Stimulated activated naive CD8-positive, alpha-beta T cell treated with anti-CD3 and anti-CD28 coated beads, Interleukin-15, amount 100 ng/mL, for 72 hours (primary cell): ENCODE results near the gene COL23A1.
"Not testable (repeated sequence)": the region's sequence is repeated elsewhere in the genome, so short reads cannot be mapped to it uniquely, and the experiment has no call there.

ENCODE experiments used
- ATAC-seq: fragments of 150-1000 bp; cut with Tn5 transposase; 2 replicates; pipeline ENCODE4 v1.10.0; 2021; ENCODE audit warnings: mild to moderate bottlenecking, moderate library complexity
- DNase-seq, 2 donors: peaks; one replicate each; pipeline ENCODE4 v3.0.0; 2021 to 2022
- H3K27ac Mint-ChIP-seq, 2 donors: one replicate each; pipeline ENCODE4 v1.8.0; 2022; ENCODE audit warnings: mild to moderate bottlenecking in 2 of 2, mixed read lengths in 2 of 2, moderate library complexity in 2 of 2
- H3K27me3 Mint-ChIP-seq: one replicate; pipeline ENCODE4 v1.8.0; 2022; ENCODE audit warnings: mixed read lengths
- H3K4me1 Mint-ChIP-seq: one replicate; pipeline ENCODE4 v1.8.0; 2022; ENCODE audit warnings: mild to moderate bottlenecking, mixed read lengths
- H3K4me3 Mint-ChIP-seq, 2 donors: one replicate each; pipeline ENCODE4 v1.8.0; 2022; ENCODE audit warnings: mild to moderate bottlenecking in 2 of 2, mixed read lengths in 2 of 2, moderate library complexity in 1 of 2
- H3K9me3 Mint-ChIP-seq, 2 donors: one replicate each; pipeline ENCODE4 v1.8.0; 2022; ENCODE audit warnings: mixed read lengths in 2 of 2

Gene COL23A1

DNA sequence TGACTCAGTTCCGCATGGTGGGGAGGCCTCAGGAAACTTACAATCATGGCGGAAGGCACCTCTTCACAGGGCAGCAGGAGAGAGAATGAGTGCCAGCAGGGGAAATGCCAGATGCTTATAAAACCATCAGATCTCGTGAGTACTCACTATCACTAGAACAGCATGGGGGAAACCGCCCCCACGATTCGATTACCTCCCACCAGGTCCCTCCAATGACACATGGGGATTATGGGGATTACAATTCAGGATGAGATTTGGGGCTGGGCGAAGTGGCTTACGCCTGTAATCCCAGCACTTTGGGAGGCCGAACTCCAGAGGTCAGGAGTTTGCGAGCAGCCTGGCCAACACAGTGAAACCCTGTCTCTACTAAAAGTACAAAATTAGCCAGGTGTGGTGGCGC, 392.0 kb downstream of the COL23A1 start:
- not testable (repeated sequence) for ATAC-seq, H3K27ac Mint-ChIP-seq, DNase-seq, H3K4me3 Mint-ChIP-seq, H3K9me3 Mint-ChIP-seq
- peaks cover 22% of the 10 kb centered on the region for H3K27me3 Mint-ChIP-seq
- peaks cover 28% of the 10 kb centered on the region for H3K4me1 Mint-ChIP-seq

- Mint-ChIP-seq H3K9me3 (no peaks in the 10 kb centered on the region), H3K4me3 (no peak overlapping the region), H3K27me3 (peaks cover 29% of the 10 kb centered on the region), H3K4me1 (peaks cover 21% of the 10 kb centered on the region), H3K27ac (no peak overlapping the region)
- ATAC-seq = no peak
- no peak for DNase-seq
Measured at GRCh38 chr5:178196986-178197385, 393.2 kb downstream of the COL23A1 start.

DNA sequence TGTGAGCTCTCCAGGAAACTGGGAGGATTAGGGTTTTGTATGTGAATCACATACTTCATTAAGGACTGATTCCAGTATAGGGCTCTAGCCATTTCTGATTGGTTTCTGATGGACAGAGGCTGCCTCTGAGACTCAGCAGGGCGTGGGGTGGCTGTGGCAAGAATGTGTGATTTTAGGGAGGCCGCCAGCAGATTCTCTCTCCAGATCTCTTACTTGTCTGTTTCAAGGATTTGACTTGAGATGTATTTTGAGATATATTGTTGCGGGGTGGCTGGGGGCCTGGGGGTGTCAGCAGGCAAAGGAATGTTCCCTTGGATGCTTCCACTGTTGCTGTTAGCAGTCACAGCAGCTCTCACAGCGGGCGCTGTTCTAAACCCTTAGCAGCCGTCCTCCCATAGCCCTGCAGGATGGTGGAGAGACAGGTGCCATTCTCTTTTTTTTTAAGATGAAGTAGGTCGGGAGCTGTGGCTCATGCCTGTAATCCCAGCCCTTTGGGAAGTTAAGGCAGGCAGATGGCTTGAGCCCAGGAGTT, 393.8 kb downstream of the COL23A1 start:
- Mint-ChIP-seq H3K4me1 (peaks cover 18% of the 10 kb centered on the region), H3K27ac (peak overlapping the region in 1 of 2 donors; percentile 19), H3K4me3 (no peak overlapping the region), H3K27me3 (peaks cover 29% of the 10 kb centered on the region), H3K9me3 (no peaks in the 10 kb centered on the region)
- DNase-seq = no peak
- no peak for ATAC-seq

DNA sequence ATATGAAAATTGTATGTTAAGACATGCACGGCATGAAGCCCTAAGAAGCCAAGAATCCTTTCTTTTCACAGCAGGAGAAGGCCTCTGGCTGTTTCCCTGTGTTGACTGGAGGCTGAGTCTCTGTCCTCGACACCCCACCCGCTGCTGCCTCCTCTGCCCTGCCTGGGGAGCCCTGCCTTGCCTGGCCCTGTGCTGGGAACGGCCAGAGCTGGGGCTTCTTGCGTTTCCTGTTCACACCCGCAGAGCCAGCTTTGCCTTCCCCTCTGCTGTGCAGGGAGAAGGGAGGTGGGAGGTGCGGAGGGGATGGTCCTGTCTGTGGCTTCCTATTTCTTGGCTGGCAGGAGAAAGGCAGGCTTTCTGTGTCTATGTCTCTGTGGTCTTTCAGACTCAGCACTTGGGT, 396.2 kb downstream of the COL23A1 start:
- H3K9me3 Mint-ChIP-seq = no peaks in the 10 kb centered on the region
- H3K27ac Mint-ChIP-seq = peak overlapping the region in 1 of 2 donors; percentile 40
- H3K4me3 Mint-ChIP-seq = peak overlapping the region in 1 of 2 donors; percentile 13
- H3K27me3 Mint-ChIP-seq = peaks cover 29% of the 10 kb centered on the region
- peaks cover 18% of the 10 kb centered on the region for H3K4me1 Mint-ChIP-seq
- DNase-seq = no peak
- peak; percentile 50 for ATAC-seq

DNA sequence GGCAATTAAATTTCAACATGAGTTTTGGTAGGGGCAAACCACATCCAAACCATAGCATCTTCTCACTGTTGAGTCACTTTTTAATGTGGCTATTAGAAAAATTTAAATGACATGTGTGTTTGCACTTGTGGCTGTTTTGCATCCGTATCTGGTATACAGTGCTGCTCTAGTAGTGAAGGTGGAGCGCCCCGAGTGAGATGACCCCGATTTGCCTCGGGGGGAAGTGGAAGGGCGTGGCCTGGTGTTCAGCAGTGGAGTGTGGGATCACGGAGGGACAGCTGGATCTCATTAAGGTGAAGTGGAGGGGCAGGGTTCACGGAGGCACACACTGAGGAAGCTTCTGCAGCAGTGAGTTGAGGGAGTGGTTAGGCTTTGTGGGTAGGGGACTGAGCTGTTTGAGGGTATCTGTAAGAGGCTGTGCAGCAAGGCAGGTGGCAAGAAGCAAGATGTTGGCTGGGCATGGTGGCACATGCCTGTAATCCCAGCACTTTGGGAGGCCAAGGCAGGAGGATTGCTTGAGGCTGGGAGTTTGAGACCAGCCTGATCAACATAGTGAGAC, 396.9 kb downstream of the COL23A1 start:
- Mint-ChIP-seq H3K27ac (no peak overlapping the region), H3K4me3 (no peak overlapping the region)
- DNase-seq = no peak

GRCh38 chr5:178192787-178193186, 397.4 kb downstream of the COL23A1 start:
- DNase-seq = no peak
- Mint-ChIP-seq H3K4me1 (peaks cover 18% of the 10 kb centered on the region), H3K27me3 (peaks cover 39% of the 10 kb centered on the region), H3K27ac (no peak overlapping the region), H3K9me3 (no peaks in the 10 kb centered on the region), H3K4me3 (no peak overlapping the region)
- no peak for ATAC-seq

More for the DNA sequence above, 396.9 kb downstream of the COL23A1 start:
- peaks cover 36% of the 10 kb centered on the region for H3K27me3 Mint-ChIP-seq
- ATAC-seq = peak; percentile 40
- peaks cover 18% of the 10 kb centered on the region for H3K4me1 Mint-ChIP-seq
- H3K9me3 Mint-ChIP-seq = no peaks in the 10 kb centered on the region

DNA sequence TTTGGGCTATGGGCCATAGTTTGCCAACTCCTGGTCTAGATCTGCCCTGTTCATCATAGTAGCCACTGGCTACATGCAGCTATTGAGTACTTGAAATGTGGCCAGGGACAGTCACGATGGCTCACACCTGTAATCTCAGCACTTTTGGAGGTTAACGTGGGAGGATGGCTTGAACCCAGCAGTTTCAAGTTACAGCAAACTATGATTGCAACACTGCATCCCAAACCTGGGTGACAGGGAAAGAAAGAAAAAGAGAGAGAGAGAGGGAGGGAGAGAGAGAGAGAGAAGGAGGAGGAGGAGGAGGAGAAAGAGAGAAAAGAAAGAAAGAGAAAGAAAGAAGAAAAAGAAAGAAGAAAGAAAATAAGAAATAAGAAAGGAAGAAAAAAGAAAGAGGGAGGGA, 397.9 kb downstream of the COL23A1 start:
- ATAC-seq (no peak), DNase-seq (no peak)
- no peaks in the 10 kb centered on the region for H3K9me3 Mint-ChIP-seq
- H3K27me3 Mint-ChIP-seq = peaks cover 39% of the 10 kb centered on the region
- no peak overlapping the region for H3K27ac Mint-ChIP-seq
- no peak overlapping the region for H3K4me3 Mint-ChIP-seq
- peaks cover 18% of the 10 kb centered on the region for H3K4me1 Mint-ChIP-seq

GRCh38 chr5:178191661-178192060, 398.5 kb downstream of the COL23A1 start:
- DNase-seq (no peak), ATAC-seq (no peak)
- H3K9me3 Mint-ChIP-seq = no peaks in the 10 kb centered on the region
- peaks cover 39% of the 10 kb centered on the region for H3K27me3 Mint-ChIP-seq
- H3K27ac Mint-ChIP-seq = no peak overlapping the region
- H3K4me1 Mint-ChIP-seq = peaks cover 18% of the 10 kb centered on the region
- H3K4me3 Mint-ChIP-seq = no peak overlapping the region

DNA sequence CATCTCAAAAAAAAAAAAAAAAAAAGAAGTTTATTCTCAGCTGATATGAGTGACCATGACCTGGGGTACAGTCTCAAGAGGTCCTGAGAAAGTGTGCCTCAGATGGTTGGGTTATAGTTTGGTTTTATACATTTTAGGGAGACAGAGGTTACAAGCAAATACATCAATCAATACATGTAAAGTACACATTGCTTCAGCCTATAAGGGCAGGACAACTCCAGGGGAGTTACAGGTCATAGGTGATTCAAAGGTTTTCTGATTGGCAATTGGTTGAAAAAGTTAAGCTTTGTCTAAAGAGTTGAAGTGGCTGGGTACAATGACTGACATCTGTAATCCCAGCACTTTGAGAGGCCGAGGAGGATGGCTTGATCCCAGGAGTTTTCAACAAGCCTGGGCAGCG, 400.8 kb downstream of the COL23A1 start:
- no peaks in the 10 kb centered on the region for H3K9me3 Mint-ChIP-seq
- H3K4me3 Mint-ChIP-seq = no peak overlapping the region
- peaks cover 30% of the 10 kb centered on the region for H3K27me3 Mint-ChIP-seq
- no peak overlapping the region for H3K27ac Mint-ChIP-seq
- H3K4me1 Mint-ChIP-seq = peaks cover 17% of the 10 kb centered on the region
- ATAC-seq (no peak), DNase-seq (no peak)
